ENCODE results near the gene SDHB. TPM values are rescaled to one million over a fixed set of nuclear protein-coding genes. Genes with fewer than 3 reads are reported as not detected.

The SDHB gene
- total RNA-seq (2021; ENCODE audit: unreplicated experiment) (212 TPM), Bru-seq, nascent RNA (percentile 82 among the genes with signal in this experiment), BruChase-seq, experiment 1, labeled RNA remaining after a 2-hour chase (percentile 71 among the genes with signal in this experiment), BruChase-seq, experiment 2, labeled RNA remaining after a 6-hour chase (percentile 76 among the genes with signal in this experiment)
- 188 TPM for polyA plus RNA-seq (2012; ENCODE audit: insufficient read length)
- long read RNA-seq, transcript SDHB-201 (8 exons, 1,153 nt), result major isoform, 213 of 250 reads
- long read RNA-seq, partial matches to known transcripts, result 26 of 250 reads
- long read RNA-seq, other reads (novel, unspliced or antisense), result 9 of 250 reads

DNA sequence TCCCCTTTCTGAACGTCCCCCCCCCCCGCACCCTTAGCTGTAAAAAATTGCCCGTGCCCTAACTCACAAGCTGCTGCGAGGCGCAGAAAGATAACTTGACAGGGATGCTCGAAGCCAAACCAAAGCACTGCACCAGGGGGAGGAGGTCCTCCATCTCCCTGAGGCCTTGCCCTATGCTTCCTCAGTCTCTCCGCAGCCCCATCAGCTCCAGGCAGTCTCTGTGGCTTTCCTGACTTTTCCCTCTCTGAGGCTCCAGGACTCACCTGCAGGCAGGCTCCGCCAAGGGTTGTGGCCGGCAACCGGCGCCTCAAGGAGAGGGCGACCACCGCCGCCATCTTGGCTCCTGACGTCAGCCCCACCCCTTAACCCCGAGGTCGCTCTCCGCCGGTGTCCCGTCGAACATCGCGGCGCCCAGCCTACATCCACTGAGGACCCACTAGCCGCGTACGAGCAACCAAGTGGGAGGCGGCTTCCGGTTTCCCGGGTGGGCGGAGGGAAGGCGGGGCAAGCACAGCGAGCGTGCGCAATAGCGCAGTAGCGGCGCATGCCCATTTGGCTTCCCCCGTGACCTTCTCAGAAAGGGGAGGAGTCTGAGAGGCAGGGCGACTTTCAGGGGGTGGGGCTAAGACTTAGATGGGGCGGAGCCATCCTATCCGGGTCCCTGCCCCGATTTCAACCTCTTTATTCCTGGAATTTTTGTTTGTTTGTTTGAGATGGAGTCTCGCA lies at the start of gene SDHB:
Gene SDHB (minus strand): TSS at position 348 of the 726 bp plus-strand sequence. CDS start 13 bp downstream, at position 335.
- Histone ChIP-seq H3K36me3 (ENCODE audit: control insufficient read depth, insufficient read depth, low read length) (peaks cover 18% of the 10 kb centered on the region), H3K9me3 (ENCODE audit: control insufficient read depth, insufficient read depth, low read depth, low read length) (no peaks in the 10 kb centered on the region), H3K4me1 (ENCODE audit: control insufficient read depth, insufficient read depth, low read length) (peaks cover 12% of the 10 kb centered on the region), H3K4me3 (ENCODE audit: low read depth in 2 of 2, low read length in 2 of 2) (peak within 1 kb of the TSS; percentile 91 to 100), H3K27ac (ENCODE audit: low read length) (peak within 1 kb of the TSS; percentile 93), H3K27me3 (ENCODE audit: control insufficient read depth, insufficient read depth, low read length) (no peaks in the 10 kb centered on the region)
- peak; percentile 98 for DNase-seq (ENCODE audit: low read depth, low spot score)
- POLR2A ChIA-PET, result interaction anchor here (0.6 kb wide), 1 partner anchor 35 kb away, joined by 7 read pairs; no protein-coding TSS in a partner anchor
- BruUV-seq (replicated peaks), result TSS peak; percentile 73
- ATAC-seq, result peak; percentile 99
- CTCF ChIA-PET, result interaction anchor here (0.6 kb wide), 1 partner anchor 105 kb away, joined by 9 read pairs; no protein-coding TSS in a partner anchor
- in situ Hi-C loops (cut with HindIII; ENCODE audit: low pct_unique_long_range_greater_than_20kb, low sequenced_read_pairs), result no loop called here
- TF ChIP-seq, protein P1, sequence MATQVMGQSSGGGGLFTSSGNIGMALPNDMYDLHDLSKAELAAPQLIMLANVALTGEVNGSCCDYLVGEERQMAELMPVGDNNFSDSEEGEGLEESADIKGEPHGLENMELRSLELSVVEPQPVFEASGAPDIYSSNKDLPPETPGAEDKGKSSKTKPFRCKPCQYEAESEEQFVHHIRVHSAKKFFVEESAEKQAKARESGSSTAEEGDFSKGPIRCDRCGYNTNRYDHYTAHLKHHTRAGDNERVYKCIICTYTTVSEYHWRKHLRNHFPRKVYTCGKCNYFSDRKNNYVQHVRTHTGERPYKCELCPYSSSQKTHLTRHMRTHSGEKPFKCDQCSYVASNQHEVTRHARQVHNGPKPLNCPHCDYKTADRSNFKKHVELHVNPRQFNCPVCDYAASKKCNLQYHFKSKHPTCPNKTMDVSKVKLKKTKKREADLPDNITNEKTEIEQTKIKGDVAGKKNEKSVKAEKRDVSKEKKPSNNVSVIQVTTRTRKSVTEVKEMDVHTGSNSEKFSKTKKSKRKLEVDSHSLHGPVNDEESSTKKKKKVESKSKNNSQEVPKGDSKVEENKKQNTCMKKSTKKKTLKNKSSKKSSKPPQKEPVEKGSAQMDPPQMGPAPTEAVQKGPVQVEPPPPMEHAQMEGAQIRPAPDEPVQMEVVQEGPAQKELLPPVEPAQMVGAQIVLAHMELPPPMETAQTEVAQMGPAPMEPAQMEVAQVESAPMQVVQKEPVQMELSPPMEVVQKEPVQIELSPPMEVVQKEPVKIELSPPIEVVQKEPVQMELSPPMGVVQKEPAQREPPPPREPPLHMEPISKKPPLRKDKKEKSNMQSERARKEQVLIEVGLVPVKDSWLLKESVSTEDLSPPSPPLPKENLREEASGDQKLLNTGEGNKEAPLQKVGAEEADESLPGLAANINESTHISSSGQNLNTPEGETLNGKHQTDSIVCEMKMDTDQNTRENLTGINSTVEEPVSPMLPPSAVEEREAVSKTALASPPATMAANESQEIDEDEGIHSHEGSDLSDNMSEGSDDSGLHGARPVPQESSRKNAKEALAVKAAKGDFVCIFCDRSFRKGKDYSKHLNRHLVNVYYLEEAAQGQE (IDR thresholded peaks at IDR 0.05; ENCODE audit: insufficient read depth in 1 of 2, low read depth in 2 of 2, low read length in 1 of 2), result 0 out of 4 replicates have a peak, but pooled peaks of 1 of the 2 experiments have one; percentile 49
- TF ChIP-seq POLR2AphosphoS5 (IDR thresholded peaks at IDR 0.05; ENCODE audit: low read depth, low read length) (peak; percentile 79; the same call in 1 of the 2 replicates), TCF7L2 (IDR thresholded peaks at IDR 0.05; ENCODE audit: low read depth, low read length) (no peak), SIN3A (IDR thresholded peaks at IDR 0.05; ENCODE audit: borderline replicate concordance, insufficient read depth, low read depth, low read length) (peak; percentile 81; the same call in 1 of the 2 replicates)
- TF ChIP-seq, protein P2, sequence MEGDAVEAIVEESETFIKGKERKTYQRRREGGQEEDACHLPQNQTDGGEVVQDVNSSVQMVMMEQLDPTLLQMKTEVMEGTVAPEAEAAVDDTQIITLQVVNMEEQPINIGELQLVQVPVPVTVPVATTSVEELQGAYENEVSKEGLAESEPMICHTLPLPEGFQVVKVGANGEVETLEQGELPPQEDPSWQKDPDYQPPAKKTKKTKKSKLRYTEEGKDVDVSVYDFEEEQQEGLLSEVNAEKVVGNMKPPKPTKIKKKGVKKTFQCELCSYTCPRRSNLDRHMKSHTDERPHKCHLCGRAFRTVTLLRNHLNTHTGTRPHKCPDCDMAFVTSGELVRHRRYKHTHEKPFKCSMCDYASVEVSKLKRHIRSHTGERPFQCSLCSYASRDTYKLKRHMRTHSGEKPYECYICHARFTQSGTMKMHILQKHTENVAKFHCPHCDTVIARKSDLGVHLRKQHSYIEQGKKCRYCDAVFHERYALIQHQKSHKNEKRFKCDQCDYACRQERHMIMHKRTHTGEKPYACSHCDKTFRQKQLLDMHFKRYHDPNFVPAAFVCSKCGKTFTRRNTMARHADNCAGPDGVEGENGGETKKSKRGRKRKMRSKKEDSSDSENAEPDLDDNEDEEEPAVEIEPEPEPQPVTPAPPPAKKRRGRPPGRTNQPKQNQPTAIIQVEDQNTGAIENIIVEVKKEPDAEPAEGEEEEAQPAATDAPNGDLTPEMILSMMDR (IDR thresholded peaks at IDR 0.05), result no peak
- intact Hi-C loops (cut with micrococcal nuclease; ENCODE audit: unreplicated experiment), result no loop called here

DNA sequence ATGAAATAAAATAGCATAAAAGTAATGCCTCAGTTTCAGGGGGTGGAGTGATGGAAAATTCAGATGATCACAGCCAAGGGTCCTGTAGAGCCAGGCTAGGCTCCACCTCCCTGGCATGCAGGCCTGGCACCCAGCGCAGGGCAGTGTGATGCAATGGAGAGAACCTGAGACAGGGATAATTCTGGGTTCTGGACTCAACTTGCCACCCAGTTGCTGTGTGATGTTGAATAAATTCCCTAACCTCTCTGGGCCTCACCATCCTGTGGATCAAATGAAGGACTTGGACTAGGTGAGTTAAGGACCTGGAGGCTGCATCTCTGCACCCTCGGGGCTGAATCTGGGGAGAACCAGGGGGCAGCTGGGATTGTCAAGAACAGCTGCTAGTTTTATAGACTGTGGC lies 48.4 kb upstream of the SDHB start:
- in situ Hi-C loops (cut with HindIII; ENCODE audit: low pct_unique_long_range_greater_than_20kb, low sequenced_read_pairs), result no loop called here
- POLR2A ChIA-PET, result no interaction called here
- H3K27me3 ChIP-seq (ENCODE audit: control insufficient read depth, insufficient read depth, low read length), result no peaks in the 10 kb centered on the region
- DNase-seq (ENCODE audit: low read depth, low spot score), result no peak
- intact Hi-C loops (cut with micrococcal nuclease; ENCODE audit: unreplicated experiment), result loop anchor here (2.0 kb wide), 1 partner anchor 25 kb away; no protein-coding TSS in a partner anchor
- TF ChIP-seq TCF7L2 (IDR thresholded peaks at IDR 0.05; ENCODE audit: low read depth, low read length), result no peak
- TF ChIP-seq, protein P2 (IDR thresholded peaks at IDR 0.05), result no peak
- TF ChIP-seq, protein P1 (IDR thresholded peaks at IDR 0.05; ENCODE audit: insufficient read depth in 1 of 2, low read depth in 2 of 2, low read length in 1 of 2), result no peak
- no peak for TF ChIP-seq POLR2AphosphoS5 (IDR thresholded peaks at IDR 0.05; ENCODE audit: low read depth, low read length)
- H3K4me3 ChIP-seq (ENCODE audit: low read depth in 2 of 2, low read length in 2 of 2), result no peak overlapping the region
- no peaks in the 10 kb centered on the region; the same call in 1 of the 2 replicates for H3K36me3 ChIP-seq (ENCODE audit: control insufficient read depth, insufficient read depth, low read length)
- CTCF ChIA-PET, result no interaction called here
- no peaks in the 10 kb centered on the region for H3K9me3 ChIP-seq (ENCODE audit: control insufficient read depth, insufficient read depth, low read depth, low read length)
- ATAC-seq, result no peak
- no peak overlapping the region for H3K27ac ChIP-seq (ENCODE audit: low read length)
- no TSS peak for BruUV-seq (replicated peaks)
- H3K4me1 ChIP-seq (ENCODE audit: control insufficient read depth, insufficient read depth, low read length), result peaks cover 20% of the 10 kb centered on the region
